NCI-H82 (cell line): ENCODE data around the gene IL1RAPL2.
A peak's percentile ranks its signal among the peaks of the same experiment; 100 is the strongest.
"Not testable (repeated sequence)": the region's sequence is repeated elsewhere in the genome, so short reads cannot be mapped to it uniquely, and the experiment has no call there.

Source experiments
- DNase-seq: peaks from one replicate; lab custom pipeline; 2025; lab: John Stamatoyannopoulos, UW

Gene IL1RAPL2

DNA sequence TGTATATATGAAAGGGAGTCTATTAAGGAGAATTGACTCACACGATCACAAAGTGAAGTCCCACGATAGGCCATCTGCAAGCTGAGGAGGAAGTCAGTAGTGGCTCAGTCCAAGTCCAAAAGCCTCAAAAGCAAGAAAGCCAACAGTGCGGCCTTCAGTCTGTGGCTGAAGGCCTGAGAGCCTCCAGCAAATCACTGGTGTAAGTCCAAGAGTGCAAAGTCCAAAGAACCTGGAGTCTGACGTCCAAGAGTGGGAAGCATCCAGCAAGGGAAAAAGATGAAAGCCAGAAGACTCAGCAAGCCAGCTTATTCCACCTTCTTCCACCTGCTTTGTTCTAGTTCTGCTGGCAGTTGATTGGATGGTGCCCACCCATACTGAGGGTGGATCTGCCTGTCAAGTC is 104.1 kb downstream of the IL1RAPL2 start:
- DNase-seq: no peak

DNA sequence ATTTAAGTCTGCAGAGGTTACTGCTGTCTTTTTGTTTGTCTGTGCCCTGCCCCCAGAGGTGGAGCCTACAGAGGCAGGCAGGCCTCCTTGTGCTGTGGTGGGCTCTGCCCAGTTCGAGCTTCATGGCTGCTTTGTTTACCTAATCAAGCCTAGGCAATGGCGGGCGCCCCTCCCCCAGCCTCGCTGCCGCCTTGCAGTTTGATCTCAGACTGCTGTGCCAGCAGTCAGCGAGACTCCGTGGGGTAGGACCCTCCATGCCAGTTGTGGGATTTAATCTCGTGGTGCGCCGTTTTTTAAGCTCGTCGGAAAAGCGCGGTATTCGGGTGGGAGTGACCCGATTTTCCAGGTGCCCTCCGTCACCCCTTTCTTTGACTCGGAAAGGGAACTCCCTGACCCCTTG is 111.5 kb downstream of the IL1RAPL2 start:
- DNase-seq: not testable (repeated sequence)

DNA sequence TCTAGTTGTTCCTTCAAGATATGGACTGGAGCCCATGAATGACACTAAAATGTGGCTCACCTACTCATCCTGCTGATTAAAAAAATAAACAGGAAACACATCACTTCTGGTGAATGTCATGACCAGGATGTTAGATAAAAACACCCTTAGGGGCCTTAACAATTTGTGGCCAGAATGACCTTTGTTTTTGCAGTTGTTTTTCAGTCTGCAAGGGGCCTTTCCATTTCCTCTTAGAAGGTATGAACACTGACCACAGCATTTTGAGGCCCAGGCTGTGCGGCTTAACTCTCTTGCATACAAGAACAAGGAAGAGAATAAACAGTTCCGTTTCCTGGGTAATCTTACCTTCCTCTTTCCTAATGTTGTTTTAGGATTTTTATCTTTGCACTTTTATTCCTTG is 113.2 kb downstream of the IL1RAPL2 start:
- DNase-seq: no peak

DNA sequence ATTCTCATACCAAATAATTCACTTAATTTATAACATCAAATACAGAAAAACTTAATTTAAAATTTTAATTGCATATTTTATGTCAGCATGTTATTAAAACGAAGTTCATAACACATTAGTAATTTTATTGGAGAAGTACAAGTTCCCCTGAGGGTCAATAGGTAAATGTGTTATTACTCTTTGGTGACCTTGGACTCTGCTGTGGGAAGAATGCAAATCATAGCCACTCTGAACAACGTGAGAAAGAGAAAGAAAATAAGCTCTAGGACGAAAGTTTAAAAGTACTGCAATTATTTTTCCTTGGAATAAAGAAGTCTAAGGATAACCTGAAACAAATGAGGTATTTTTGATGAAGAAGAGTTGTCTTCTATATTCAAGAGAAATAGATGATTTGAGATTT is 115.2 kb downstream of the IL1RAPL2 start:
- no peak for DNase-seq

DNA sequence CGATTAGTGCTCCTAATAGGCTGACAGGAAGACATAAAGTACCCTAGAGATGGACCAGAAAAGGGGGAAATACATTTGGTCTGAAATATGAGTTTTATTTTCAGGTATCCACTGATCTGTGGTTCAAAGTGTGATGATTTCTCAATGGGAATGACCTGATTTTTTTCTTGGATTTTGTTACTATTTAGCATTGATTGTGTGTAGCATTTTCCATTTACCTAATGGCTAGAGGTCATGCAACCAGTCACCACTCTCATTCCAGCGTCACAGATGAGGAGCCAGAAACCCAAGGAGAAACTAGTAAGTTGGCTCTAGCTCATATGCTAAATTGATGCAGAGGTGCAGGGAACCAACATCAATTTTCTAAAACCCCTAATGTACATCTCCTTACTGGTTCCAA is 118.1 kb downstream of the IL1RAPL2 start:
- no peak for DNase-seq

DNA sequence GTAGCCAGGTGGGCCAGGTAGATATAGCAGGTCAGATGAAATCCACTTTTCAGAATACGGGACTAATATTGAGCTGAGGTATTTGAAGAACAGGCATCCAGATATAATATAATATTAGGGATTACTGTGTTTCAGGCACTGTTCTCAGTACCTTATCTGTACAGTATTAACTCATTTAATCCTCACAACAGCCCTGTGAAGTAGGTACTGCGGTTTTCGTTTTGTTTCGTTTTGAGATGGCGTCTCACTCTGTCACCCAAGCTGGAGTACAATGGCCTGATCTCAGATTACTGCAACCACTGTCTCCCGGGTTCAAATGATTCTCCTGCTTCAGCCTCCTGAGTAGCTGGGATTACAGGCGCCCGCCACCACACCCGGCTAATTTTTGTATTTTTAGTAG is 129.6 kb downstream of the IL1RAPL2 start:
- no peak for DNase-seq

DNA sequence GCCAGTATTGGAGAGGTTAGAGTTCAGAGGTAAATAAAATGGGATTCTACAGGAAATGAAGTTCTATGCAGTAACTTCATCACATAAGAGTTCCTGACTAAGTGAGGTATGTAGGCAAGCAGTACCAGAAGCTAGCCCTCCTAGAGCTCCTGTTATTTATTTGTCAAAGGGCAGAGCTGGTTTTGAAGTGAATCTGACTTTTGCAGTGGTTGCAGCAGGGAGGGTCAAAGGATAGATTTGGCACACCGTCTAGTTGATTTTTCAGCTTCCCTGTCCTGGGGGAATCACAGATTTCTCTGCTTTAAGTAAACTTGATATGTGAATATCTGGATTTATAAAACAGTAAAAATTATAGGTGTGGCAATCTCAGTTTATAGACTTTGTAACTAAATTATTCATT is 130.7 kb downstream of the IL1RAPL2 start:
- no peak for DNase-seq

DNA sequence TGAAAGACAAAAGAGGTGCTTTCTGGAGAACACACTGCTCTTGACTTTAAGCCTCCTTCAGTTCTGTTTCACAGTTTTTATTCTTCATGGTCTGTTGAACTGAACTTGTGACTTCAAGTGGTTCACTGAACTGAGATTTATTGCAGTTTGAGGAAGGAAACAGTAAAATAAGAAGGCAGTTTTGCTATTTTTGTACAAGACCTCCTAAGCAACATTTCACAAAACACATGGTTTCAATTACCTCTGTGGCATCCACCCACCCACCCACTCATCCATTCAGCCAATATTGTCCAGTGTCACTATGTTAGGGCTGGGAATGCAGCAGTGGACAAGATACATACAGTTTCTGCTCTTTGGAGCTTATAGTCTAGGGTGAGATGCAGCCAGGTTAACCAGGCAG is 131.3 kb downstream of the IL1RAPL2 start:
- no peak for DNase-seq

DNA sequence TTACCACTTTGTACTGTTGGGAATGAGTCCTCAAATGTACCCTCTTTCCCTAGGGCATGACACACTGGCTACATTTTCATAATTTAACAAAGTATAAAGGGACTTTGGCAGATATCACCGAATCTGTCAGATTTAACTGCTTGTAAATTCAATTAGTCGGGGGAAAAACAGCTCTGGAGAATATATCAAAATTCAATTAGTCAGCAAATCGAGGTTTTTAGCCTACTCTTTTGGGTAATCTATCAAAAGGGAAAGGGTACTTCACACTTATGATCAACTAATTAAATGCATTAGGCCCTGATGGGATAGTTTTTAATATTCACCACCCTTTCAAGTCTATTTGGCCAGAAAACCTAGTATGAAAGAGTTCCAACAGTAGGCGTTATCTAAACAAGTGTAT is 141.0 kb downstream of the IL1RAPL2 start:
- DNase-seq: no peak

DNA sequence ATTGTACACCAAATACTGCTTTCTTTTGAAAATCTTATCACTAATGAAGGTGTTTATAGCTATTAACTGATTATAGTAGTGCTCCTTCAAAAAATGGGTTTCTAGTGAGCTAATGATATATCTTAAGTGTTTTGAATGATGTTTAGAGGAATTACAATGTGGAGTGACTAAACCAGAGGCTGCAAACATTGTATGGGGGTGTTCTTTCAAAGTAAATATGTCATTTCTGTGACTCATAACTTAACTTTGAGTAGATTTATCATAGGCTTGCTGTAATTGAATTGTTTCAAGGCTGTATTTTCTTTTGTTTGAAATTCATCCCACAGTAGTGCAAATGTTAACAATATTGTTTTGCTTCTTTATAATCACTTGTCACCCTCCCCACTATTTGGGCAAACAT is 141.6 kb downstream of the IL1RAPL2 start:
- DNase-seq: no peak

DNA sequence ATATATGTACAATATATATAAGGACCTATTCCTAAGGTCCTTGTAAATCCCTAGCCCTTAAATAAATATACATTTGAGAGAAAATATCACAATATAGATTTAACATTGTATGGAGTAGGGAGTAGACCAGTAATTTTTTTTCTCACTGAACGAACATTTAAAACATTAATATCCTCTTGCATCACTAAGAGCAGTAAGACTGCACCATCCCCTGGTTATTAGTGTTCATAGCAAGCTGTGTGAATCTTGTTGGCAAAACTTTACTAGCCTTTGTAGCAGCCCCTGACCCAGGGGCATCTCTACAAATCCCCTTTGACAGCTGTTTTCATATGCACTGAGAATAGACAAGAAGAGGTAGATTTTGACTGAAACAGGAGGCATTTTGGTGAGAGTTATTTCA is 146.5 kb downstream of the IL1RAPL2 start:
- no peak for DNase-seq

DNA sequence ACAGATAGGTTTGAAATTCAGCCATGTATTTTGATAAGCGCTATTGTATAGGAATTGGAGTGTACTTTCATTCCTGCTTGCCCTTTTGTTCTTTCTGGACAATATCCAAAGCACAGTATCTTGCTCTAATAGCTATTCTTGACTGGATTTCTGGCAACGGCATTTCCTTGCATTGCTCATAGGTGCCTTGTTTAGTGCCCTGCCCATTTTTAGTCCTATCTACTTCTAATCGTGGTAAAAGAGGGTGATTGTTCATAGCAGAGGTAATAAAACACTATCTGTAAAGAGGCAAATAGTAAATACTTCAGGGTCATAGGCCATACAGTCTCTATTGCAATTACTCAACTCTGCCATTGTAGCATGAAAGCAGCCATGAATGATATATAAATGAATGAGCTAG is 155.9 kb downstream of the IL1RAPL2 start:
- no peak for DNase-seq

DNA sequence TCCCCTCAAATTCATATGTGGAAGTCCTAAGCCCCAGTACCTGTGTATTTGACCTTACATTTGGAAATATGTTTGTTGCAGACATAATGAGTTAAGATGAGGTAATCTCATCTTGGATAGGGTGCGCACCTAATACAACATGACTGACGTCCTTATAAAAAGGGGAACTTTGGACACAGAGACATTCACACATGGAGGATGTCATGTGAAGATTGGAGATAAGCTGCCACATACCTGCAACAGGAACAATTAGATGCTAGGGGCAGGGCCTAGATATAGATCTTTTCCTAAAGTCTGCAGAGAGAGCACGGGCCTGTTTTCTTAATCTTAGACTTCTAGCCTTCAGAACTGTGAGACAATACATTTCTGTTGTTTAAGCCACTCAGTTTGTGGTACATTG is 162.5 kb downstream of the IL1RAPL2 start:
- DNase-seq: no peak

DNA sequence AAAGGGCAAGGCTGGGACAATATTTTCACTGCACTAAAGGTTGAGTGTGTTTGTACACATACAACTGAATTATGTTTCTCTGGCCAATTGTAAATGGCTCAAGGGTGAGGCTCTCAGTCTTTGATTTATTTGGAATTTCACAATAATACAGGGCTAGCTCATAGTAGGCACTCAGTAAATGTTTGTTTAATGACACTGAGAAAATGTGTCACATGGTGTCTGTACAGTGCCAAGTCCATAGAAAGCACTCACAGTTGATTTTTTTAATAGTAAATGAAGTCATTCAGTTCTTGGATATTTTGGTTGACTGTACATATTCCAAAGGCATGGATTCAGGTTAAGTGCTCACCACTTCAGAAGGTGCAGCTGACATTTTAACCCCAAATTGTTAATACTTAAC is 176.4 kb downstream of the IL1RAPL2 start:
- DNase-seq: no peak

DNA sequence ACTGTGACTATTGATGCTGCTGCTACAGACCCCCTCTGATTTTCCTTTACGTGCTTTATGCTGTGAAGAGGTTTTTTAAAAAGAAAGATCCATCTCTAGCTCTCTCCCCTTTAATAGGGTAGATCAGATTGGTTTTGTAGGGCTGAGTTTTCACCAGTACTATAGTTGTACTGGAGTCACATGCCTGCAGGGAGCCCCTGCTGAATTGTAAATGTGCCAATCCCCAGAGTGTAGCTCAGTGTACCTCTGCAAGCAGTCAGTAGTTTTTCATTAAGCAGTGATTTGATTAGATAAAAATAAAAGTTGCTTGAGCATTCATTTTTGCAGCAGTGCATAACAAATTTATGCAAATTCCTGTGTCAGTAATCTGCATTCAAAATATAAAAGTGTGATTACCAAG is 179.2 kb downstream of the IL1RAPL2 start:
- no peak for DNase-seq

DNA sequence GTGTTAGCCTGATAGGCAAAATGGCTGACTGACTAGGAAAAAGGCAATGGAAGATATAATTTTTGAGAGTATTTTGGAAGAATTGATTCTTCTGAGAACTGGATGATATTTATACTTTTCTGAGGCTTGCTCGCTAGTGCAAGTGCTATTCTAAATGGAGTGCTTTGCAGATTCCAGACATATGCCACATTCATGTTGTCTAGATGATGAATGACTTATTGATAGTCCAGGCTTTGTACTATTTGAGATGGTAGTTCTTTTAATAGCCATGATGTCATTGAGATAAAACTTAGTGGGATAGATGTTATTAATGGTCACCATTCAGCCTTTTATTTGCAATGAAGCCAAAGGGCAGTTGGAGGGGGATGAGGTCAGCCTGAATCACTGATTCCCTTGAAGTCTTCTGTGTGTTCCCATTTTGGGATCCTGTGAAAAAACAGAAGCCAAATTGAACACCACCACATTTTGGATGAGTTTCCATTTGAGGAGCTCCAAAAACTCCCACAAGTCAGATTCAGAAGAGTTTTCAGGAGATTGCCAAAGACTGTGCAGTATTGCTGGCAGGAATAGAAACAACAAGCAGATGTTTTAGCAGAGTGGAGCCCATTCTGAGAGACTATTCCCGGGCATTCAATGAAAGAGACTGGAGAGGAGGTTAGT is 184.1 kb downstream of the IL1RAPL2 start:
- DNase-seq: no peak

DNA sequence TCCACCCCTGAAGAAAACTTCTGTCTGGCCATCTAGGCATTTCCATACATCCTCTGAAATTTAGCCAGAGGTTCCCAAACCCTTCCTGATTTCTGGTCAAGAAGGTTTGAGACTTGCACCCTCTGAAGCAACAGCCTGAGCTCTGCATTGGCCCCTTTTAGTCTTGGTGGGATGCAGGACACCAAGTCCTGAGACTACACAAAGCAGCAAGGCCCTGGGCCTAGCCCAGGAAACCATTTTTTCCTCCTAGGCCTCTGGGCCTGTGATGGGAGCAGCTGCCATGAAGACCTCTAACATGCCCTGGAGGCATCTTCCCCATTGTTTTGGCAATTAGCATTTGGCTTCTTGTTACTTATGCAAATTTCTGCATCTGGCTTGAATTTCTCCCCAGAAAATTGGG is 196.6 kb downstream of the IL1RAPL2 start:
- no peak for DNase-seq

DNA sequence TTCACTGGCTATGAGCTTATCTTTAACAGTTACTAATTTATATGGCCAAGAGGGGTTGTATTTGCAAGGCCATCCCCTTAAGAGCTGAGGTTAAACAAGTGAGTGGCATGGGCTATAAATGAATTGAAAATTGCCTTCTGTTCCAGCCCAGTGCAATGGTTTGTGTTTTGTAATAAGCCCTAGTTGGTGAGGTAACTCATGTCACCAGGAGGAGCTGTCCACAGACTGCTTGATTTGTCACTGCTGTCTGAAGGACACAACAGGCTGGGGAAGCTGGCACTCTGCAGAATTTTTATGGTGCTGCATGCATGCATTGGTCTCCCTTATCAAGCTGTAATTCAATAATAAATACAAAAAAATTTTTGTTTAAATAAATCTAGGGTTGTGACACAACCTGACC is 223.8 kb downstream of the IL1RAPL2 start:
- DNase-seq: no peak

DNA sequence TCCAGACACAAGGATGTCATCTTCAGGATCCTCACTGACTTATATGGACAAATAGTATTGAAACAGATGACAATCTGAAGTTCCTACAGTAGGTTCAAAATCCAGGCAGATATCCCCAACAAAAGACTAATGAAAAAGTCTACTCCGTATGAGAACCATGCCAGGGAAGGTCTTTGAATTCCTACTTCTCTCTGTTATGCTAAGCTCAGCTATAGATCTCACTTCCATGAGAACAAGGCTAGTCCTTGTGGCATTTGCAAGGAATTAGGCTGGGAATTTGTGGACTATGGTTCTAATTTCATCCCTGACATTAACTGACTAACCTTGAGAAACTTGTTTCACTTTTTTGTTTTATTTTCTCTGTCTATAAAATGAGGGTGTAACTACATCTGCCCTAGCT is 229.8 kb downstream of the IL1RAPL2 start:
- DNase-seq: no peak

DNA sequence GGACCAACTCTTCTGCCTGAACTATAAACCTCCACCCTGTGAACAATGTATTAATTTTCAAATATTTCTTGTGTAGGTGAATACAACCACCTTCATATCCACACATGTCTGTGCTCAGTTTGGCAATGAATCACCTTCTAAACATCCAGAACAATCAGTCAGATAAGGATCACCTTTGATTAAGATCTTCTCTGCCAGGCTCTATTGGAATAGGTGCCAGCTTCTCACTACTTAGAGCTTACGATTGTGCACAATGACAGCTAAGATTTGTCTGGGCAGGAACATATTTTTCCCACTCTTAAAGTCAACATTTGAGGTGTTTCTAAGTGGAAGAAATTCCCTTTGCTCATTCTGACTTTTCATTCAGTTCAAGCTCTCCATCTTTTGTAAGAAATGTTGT is 237.2 kb downstream of the IL1RAPL2 start:
- no peak for DNase-seq

DNA sequence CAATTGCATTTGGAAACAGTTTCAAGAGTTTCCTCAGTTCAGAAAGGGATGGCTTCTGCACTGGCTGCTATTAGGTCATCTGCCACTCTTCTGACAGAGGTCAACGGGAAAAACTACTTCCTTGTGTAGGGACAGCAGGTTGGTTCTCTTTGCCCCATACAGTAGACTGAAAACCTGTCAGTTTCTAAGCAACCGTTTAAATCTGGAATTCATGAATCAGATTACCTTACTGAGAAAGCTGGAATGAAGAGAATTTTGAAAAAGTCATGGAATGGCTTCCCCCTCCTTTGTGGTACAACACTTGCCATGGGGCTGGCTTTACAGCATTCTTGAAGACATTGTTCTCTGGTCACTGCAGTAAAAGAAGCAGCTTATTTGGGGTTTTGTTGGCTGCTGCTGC is 240.3 kb downstream of the IL1RAPL2 start:
- DNase-seq: no peak

DNA sequence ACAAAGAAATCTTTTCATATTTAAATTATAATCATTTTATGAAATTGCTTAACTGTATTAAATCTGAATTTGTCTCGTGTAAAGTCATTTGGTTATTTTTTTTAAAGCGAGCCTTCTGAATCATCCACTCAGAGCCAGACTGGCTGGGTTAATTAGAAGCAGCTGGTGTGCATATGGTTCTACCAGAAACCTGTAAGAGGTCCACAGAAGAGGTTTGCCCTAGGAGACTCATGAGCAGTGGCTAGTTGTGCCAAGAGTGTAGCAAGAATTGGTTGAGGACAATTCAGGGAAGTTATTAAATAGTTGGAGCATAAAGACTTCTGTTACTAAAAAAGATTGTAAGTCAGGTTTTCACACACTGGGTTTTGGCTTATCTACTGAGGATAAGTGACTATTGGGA is 267.4 kb downstream of the IL1RAPL2 start:
- peak; percentile 2 for DNase-seq

DNA sequence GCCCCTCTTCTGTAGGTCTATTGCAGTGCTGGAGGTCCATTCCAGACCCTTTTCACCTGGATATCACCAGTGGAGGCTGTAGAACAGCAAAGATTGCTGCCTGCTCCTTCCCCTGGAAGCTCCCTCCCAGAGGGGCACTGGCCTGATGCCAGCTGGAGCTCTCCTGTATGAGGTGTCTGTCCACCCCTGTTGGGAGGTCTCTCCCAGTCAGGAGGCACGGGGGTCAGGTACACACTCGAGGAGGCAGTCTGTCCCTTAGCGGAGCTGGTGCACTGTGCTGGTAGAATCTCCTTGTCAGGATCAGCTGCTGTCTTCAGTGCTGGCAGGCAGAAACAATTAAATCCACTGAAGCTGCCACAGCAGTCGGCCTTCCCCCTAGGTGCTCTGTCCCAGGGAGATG is 276.6 kb downstream of the IL1RAPL2 start:
- no peak for DNase-seq

DNA sequence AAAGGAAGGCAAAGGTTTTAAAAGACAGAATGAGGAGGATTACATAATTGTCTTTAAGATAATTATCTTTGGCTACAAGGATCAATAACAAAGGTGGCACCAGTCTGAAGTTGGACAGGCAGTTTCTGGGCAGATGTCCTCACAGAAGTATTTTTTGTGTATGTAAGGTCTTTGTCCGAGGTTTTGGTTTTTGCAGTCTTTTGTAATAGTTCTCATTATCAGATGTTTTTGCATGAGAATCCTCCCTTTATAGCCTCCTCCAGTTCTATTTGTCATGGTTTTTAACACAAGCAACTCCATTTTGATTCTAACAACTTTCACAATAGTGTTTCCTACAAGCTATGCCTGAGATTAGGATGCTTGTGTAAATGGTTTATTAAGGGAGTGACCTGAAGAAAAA is 286.2 kb downstream of the IL1RAPL2 start:
- no peak for DNase-seq

DNA sequence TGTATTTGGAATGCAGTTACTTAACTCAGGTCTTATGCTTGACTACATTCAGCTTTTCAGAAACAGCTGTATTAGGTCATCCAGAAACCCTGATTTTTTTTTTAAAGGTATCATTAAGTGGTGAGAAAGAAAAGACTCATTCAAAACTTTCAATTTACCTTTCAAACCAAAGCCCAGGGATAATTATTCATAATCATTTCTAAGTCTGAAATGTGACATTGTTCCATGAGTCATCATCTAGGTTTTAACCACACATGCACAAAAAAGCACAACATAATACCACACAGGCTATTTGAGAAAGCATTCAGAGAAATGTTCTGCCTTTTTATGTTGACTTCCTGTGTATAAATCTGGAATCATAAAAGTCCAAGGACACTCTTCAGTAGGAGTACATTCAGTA is 288.2 kb downstream of the IL1RAPL2 start:
- no peak for DNase-seq
